ENCODE results near the gene STAT5A.

The STAT5A gene

DNA sequence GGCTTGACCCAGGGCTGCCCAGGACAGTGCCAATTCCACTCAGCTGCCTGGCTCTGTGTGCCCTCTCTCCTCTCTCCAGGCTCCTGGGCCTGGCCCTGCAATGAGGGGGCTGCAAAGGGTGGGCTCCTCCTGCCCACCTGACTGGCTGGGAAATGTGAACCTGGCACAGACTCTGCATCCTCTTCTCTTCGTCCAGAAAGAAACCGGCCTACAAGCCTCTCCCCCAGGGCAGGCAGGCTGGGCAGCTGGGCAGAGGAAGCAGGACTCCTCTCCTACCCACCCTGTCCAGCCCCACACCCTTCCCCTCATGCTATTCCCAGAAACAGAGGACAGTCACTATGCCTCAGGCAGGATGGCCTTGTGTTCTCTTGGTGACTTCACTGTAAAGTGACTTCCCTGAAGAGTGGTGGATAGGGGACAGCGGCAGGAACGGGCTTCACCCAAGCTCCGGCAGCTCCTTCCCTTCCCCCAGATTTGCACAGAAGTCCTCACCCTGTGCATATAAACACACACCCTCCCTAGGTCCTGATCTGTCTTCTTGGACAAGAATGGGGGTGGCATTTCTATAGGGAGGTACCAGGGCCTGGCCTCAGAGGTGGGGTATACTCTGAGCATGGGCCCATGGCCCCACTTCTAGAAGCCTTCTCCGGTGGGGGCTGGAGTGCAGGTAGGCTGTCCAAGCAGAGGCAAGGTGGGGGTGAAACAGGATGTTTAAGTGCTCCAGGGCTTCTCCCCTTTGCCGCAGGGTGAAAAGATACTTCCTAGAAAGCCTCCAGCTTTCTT, 4.9 kb upstream of the STAT5A start:
- H3K4me3 ChIP-seq (ENCODE audit: low read depth, low read length): no peak overlapping the region
- no peak for DNase-seq (ENCODE audit: low read depth)
- TF ChIP-seq, protein P1, sequence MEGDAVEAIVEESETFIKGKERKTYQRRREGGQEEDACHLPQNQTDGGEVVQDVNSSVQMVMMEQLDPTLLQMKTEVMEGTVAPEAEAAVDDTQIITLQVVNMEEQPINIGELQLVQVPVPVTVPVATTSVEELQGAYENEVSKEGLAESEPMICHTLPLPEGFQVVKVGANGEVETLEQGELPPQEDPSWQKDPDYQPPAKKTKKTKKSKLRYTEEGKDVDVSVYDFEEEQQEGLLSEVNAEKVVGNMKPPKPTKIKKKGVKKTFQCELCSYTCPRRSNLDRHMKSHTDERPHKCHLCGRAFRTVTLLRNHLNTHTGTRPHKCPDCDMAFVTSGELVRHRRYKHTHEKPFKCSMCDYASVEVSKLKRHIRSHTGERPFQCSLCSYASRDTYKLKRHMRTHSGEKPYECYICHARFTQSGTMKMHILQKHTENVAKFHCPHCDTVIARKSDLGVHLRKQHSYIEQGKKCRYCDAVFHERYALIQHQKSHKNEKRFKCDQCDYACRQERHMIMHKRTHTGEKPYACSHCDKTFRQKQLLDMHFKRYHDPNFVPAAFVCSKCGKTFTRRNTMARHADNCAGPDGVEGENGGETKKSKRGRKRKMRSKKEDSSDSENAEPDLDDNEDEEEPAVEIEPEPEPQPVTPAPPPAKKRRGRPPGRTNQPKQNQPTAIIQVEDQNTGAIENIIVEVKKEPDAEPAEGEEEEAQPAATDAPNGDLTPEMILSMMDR (IDR thresholded peaks at IDR 0.05; ENCODE audit: low read depth, low read length): no peak
- TF ChIP-seq POLR2A (IDR thresholded peaks at IDR 0.05; ENCODE audit: extremely low read depth, insufficient read length) (no peak), MYC (IDR thresholded peaks at IDR 0.05; ENCODE audit: low read depth, low read length) (no peak)
- TF ChIP-seq, protein P2, sequence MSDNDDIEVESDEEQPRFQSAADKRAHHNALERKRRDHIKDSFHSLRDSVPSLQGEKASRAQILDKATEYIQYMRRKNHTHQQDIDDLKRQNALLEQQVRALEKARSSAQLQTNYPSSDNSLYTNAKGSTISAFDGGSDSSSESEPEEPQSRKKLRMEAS (IDR thresholded peaks at IDR 0.05; ENCODE audit: low read depth, low read length): no peak

GRCh38 chr17:42284024-42284369, 4.3 kb upstream of the STAT5A start:
- no peak overlapping the region for H3K4me3 ChIP-seq (ENCODE audit: low read depth, low read length)
- DNase-seq (ENCODE audit: low read depth): no peak
- TF ChIP-seq POLR2A (IDR thresholded peaks at IDR 0.05; ENCODE audit: extremely low read depth, insufficient read length): no peak
- TF ChIP-seq MYC (IDR thresholded peaks at IDR 0.05; ENCODE audit: low read depth, low read length): no peak
- TF ChIP-seq, protein P1 (IDR thresholded peaks at IDR 0.05; ENCODE audit: low read depth, low read length): no peak
- TF ChIP-seq, protein P2 (IDR thresholded peaks at IDR 0.05; ENCODE audit: low read depth, low read length): no peak

DNA sequence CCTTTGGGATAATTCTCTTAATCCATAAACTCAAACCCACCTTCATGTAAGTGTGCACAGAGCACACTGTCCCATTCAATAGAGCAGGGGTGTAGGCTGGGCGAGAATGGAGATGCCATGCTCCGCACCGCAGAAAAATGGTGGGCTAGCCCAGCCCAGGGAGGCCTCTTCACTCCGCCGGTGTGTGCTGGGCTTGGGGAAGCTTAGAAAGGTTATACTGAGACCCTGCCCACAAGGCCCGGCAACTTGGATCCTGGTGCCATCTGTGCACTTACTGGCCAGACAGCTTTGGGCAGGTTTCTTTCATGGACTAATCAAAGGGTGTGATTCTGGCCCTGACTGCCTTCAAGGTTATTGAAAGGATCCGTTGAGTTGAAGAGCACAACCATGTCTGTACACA, 3.7 kb upstream of the STAT5A start:
- no peak overlapping the region for H3K4me3 ChIP-seq (ENCODE audit: low read depth, low read length)
- DNase-seq (ENCODE audit: low read depth): no peak
- TF ChIP-seq MYC (IDR thresholded peaks at IDR 0.05; ENCODE audit: low read depth, low read length) (no peak), POLR2A (IDR thresholded peaks at IDR 0.05; ENCODE audit: extremely low read depth, insufficient read length) (no peak)
- TF ChIP-seq, protein P1 (IDR thresholded peaks at IDR 0.05; ENCODE audit: low read depth, low read length): no peak
- TF ChIP-seq, protein P2 (IDR thresholded peaks at IDR 0.05; ENCODE audit: low read depth, low read length): no peak

DNA sequence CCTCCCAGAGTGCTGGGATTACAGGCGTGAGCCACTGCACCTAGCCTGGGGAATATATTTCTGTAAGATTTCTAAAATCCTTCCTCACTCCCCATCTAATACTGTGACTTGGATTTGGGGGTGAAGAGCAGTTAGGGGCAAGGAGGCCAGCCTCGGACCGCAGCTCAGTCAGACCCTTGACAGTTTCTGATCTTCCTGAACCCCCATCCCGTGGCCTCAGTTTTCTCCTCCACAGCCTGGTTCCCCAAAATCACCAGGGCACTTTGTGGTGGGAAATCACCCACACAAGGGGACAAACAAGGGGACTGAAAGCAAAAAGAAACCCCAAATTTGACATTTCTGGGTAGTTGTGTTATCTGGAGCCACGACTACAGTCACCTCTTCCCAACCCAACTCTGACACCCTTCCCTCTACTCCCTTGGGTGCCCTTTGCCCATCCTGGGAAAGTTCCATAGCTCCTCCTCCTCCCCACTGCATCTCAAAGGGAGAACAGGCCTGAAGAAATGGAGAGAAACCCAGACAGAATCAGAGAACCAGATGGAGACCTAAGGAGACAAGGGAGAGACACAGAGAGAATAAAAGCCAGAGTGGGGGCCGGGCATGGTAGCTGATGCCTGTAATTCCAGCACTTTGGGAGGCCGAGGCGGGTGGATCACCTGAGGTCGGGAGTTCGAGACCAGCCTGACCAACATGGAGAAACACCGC, 2.8 kb upstream of the STAT5A start:
- H3K4me3 ChIP-seq (ENCODE audit: low read depth, low read length): no peak overlapping the region
- no peak for DNase-seq (ENCODE audit: low read depth)
- TF ChIP-seq, protein P2 (IDR thresholded peaks at IDR 0.05; ENCODE audit: low read depth, low read length): no peak
- TF ChIP-seq, protein P1 (IDR thresholded peaks at IDR 0.05; ENCODE audit: low read depth, low read length): no peak
- TF ChIP-seq POLR2A (IDR thresholded peaks at IDR 0.05; ENCODE audit: extremely low read depth, insufficient read length): no peak
- TF ChIP-seq MYC (IDR thresholded peaks at IDR 0.05; ENCODE audit: low read depth, low read length): no peak

GRCh38 chr17:42286411-42287221, 1.7 kb upstream of the STAT5A start:
- peak overlapping the region; percentile 32 for H3K4me3 ChIP-seq (ENCODE audit: low read depth, low read length)
- TF ChIP-seq, protein P2 (IDR thresholded peaks at IDR 0.05; ENCODE audit: low read depth, low read length): no peak
- TF ChIP-seq MYC (IDR thresholded peaks at IDR 0.05; ENCODE audit: low read depth, low read length) (no peak), POLR2A (IDR thresholded peaks at IDR 0.05; ENCODE audit: extremely low read depth, insufficient read length) (no peak)
- TF ChIP-seq, protein P1 (IDR thresholded peaks at IDR 0.05; ENCODE audit: low read depth, low read length): no peak
- DNase-seq (ENCODE audit: low read depth): peak; percentile 40

All from NB4 (cell line).